Endometrial microvascular endothelial cells (primary cell): ENCODE data around the gene BPI. TPM values are rescaled to one million over a fixed set of nuclear protein-coding genes. Genes with fewer than 3 reads are reported as not detected.
"Not testable (repeated sequence)": the region's sequence is repeated elsewhere in the genome, so short reads cannot be mapped to it uniquely, and the experiment has no call there.

Source experiments
- in situ Hi-C: cut with HindIII; loops from 2 replicates; pipeline ENCODE4 v1.10.0; 2017; ENCODE audit warnings: low sequenced_read_pairs, low pct_unique_long_range_greater_than_20kb; ENCODE audit errors: inconsistent ontology term
- total RNA-seq: library from RNA; depleted of rRNA; stranded (reverse); fragments of >200 nt; gene quantifications from one replicate; pipeline ENCODE4 v1.2.3, GENCODE V29; 2015; ENCODE audit errors: inconsistent ontology term

Gene BPI
- total RNA-seq, 1 donor from 2014 or later = not detected

DNA sequence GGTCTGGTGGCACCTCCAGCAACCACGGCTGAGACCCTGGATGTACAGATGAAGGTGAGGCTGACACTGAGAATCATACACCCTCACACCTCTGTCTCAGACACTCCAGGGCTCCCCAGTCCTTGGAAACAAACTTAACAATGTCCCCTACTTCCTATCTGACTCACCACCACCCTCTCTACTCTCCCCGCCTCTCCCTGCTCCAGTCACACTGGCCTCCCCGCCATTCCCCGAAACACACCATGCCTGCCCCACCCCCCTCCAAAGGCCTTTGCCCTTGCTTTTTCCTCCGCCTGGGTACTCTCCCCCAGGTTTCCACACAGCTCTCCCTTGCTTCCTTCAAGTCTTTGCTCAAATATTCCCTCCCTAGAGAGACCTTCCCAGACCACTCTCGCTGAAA is 16.3 kb downstream of the BPI start:
- in situ Hi-C loops = no loop called here

DNA sequence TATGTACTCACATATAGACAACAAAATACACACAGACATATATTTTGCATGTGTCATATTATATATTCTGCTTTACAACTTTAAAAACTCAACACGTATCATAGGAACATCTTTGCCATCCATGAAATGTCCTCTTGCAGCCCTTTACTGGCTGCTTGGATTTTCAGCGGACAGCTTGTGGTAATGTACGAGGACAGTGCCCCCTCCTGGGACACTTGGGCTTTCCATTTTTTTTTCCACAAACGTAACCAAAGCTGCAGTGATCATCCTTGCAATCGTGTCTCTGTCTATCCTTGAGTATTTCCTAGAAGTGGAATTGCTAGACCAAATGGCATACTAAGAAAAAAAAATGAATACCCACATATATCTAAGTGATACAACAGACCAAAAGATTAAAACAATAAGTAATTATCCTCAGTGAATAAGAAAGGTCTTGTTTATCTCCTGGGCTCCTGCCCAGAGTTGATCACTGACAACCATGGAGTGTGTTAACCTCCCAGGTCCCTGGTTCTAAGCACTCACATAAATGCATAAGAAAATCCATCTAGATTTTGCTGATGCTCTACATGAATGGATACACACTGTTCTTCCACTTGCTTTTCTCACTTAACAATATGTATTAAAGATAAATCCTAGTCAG is 18.1 kb downstream of the BPI start:
- in situ Hi-C loops = no loop called here

- in situ Hi-C loops = no loop called here
Measured at GRCh38 chr20:38324159-38324558, 20.2 kb downstream of the BPI start.

DNA sequence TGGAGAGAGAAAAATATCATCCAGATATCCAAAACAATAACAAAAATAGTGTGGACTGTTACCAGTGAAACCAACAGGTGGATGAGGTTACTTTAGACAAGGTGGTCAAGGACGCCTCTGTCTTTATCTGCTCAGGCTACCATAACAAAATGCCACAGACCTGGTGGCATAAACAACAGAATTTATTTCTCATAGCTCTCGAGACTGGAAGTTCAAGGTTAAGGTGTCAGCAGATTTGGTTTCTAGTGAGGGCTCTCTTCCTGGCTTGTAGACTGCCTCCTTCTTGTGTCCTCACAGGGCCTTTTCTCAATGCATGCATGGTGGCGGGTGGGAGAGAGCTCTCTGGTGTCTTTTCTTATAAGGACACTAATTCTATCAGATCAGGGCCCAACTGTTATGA is 21.2 kb downstream of the BPI start:
- in situ Hi-C loops = no loop called here

DNA sequence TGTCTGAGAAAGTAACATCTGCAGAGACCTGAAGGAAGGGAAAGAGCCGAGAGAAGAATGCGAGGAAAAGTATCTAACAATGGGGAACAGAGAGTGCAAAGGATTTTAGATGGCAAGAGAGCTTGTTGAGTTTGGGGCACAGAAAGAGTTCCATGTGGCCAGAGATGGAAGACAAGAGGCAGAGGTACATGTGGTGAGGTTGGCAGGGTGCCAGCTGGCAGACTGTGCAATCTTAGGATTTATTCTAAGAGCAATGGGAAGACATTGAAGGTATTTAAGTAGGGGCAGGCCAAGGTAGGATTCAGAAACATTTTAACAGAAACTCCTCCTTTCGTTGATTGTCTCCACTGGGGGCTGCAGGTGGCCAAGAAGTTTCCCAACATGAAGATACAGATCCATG is 21.9 kb downstream of the BPI start:
- in situ Hi-C loops = no loop called here

GRCh38 chr20:38326309-38326708 is 22.4 kb downstream of the BPI start:
- in situ Hi-C loops = no loop called here

GRCh38 chr20:38330638-38331037 is 26.7 kb downstream of the BPI start:
- in situ Hi-C loops = no loop called here

DNA sequence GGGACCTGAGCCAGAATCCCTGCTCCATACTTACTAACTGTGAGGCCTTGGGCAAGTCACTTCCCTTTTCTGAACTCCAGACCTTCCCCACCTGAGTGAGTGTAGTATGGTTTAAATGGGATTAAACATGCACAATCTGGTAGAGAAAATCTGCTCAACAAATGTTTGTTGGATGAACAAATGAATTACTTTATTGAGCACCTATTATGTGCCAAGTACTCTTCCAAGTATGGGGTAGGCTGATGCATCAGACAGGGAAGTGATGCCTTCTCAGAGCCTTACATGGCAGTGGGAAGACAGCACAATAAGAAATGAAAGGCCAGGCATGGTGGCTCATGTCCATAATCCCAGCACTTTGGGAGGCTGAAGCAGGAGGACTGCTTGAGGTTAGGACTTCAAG is 27.3 kb downstream of the BPI start:
- in situ Hi-C loops = no loop called here

DNA sequence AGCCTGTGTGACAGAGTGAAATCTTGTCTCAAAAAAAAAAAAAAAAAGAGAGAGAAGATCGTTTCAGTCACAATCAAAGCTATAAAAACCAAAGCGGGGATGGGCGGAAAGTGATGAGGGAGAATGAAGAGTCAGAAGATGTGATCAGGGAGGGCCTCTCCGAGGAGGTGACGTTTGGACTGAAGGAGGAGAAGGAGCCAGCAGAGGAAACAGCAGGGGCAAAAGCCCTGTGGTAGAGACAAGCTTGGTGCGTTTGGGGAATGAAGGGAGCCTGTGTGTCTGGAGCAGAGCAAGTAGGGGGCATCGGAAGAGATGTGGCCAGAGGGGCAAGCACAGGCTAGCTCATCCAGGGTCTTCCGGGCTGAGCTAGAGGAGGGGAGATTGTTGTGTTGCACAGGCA is 27.9 kb downstream of the BPI start:
- in situ Hi-C loops = no loop called here

DNA sequence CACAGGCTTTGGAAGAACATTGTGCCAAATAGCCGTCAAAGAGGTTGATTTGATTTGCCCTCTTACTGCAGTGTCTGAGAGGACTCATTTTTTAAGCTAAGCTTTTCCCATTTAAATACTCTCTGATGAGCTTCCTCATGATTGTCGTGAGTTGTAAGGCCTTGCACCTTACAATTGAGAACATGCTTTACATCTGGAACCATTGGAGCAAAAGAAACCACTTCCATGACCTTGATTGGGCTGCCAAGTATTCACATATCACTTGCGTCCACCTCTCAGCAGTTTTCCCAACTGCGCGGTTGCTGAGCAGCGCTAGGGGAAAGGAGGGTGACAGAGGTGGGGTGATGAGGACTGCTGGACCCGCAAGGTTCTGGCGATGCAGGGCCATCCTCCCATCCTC is 30.1 kb downstream of the BPI start:
- in situ Hi-C loops = no loop called here

GRCh38 chr20:38336726-38337125 is 32.8 kb downstream of the BPI start:
- in situ Hi-C loops = no loop called here

DNA sequence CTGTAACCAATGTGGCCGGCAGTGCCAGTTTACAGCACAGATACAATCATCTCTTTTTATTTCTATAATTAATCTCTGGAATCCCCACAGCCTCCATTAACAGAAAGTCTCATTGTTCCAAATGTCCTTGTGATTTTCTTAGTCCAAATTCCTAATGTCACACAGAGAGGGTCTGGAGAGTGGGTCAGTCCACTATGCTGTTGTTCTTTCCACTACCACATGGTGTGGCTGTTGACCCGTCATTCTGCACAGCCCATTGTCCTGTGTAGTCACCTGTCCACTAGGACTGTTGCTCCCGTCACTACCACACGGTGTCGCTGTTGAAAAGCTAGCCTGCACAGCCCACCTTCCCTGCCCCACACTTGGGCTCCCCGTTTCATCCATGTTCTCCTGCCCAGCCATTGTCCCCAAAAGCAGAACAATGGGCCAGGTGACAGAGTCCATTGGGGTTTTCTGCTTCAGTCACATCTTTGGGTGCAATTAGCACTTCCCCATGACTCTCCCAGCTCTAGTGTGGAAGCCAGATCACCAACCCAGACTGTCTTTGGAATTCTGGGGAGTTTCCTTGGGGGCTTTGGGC is 33.7 kb downstream of the BPI start:
- in situ Hi-C loops = no loop called here

DNA sequence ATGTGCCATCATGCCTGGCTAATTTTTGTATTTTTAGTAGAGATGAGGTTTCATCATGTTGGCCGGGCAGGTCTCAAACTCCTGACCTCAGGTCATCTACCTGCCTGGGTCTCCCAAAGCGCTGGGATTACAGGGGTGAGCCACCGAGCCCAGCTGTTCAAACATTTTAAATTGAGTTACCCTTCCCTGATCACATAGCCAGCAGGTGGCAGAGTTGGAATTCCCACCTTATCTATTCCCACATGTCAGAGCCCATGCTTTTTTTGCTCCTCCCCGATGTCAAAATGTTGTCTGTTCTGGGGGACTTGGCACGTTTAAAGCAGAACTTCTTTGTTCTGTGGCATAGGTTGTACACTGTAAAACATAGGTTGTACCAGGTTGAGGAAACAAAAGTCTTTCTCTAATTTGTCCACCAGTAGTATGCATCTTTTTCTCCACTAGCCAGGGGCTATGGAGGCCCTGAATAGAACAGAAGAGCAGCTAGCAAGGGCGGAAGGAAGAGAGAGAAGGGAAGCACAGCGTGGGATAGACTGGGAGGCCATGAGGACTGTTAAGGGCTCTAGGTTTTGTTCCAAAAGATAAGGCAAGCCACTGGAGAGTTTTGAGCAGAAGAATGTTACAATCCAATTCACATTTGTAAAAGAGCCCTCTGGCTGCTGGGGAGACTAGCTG is 35.0 kb downstream of the BPI start:
- in situ Hi-C loops = no loop called here

DNA sequence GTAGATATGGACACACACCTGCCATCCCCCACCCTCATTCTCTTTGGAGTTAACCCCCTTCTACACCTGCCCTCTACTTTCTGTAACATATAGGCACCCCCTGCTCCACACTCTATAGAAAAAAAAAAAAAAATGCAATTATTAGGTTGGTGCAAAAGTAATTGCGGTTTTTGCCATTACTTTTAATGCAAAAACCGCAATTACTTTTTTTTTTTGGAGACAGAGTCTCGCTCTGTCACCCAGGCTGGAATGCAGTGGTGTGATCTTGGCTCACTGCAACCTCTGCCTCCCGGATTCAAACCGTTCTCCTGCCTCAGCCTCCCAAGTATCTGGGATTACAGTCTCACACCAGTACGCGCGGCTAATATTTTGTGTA is 35.6 kb downstream of the BPI start:
- in situ Hi-C loops = not testable (repeated sequence)

DNA sequence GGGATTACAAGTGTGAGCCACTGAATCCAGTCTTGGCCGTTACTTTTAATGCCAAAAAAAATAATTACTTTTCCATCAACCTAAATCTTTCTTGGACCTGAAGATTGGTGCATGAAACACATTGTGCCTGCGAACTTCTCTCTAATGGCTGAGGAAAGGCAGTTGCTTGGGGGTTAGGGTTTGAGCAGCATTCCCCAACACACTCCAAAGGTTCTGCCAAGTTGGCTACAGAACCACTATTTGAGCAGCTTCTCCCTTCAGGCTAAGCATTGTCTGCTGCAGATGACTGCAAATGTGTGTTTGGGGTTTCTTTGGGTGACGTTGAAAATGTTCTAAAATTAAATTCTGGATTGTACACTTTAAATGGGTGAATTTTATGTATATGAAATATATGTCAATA is 36.0 kb downstream of the BPI start:
- in situ Hi-C loops = no loop called here

DNA sequence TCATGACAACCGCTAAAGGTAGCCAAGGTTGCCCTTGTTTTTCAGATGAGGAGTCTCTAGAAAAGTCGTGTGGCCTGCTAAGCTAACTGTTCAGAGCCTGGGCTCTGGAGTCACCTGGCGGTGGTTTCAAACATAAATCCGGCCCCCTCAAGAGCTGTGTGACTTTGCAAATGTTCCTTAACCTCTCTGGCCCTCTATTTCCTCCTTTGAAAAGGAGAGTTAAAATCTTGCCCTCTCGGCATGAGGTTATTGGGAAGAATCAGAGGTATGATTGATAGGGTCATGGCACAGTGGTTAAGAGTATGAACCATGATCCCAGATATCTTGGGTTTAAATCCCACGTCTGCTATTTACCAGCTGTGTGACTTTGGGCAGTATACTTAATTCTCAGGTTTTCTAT is 36.7 kb downstream of the BPI start:
- in situ Hi-C loops = no loop called here

DNA sequence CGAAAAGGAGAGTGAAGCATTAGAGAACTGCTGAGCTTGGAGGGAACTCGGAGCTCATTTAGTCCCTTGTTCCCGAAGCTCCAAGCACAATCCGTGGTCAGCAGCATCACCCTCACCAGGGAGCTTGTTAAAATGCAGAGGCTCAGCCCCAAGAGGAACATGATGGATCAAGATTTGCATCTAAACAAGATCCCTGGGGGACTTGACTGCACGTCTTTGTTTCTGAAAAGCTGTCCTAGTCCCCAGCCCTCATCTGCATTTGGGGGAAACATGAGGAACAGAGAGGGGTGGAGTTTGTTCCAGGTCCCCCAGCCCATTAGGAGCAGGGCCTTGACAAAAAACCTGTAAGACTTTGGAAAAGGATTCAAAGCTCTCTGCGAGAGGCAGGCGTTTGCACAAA is 38.3 kb downstream of the BPI start:
- in situ Hi-C loops = no loop called here

- in situ Hi-C loops = no loop called here
Measured at GRCh38 chr20:38342713-38343310, 38.9 kb downstream of the BPI start.

DNA sequence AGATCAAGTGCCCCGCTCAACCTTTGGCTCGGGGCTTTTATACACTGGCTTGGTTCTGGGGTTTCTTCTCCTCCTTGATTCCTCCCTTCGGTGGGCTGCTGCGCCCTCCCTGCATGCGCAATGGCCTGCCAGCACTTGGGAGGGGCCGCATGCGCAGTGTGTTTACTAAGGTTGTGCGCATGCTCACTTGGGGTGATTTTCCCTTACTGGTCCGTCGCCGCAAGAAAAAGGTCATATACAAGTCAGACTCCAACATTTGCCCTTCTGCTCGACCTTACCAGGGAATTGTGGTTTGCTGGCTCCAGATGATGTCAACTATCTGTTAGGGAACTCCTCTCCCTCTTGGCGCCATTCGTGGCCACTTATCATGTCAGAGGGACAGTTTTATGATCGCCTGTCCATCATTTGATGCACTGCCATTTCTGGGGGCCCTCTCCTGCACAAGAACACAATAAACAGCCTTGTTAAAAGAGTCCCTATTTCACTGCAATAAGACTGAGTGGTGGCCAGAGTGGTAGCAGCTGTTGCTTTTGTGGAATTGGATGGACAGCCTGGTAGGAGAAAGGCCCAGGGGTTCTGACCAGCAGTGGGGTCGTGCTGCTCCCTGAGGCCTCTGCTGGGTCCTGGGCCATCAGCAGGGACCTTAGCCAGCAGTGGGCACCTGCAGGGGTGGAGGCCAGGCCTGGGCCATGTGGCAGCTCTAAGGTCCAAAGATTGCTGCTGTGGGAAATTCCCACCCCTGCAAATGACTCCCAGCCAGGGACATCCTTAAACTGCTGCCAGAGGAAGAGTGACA is 39.6 kb downstream of the BPI start:
- in situ Hi-C loops = no loop called here
